Hepatocyte (in vitro differentiated cells): Measurements from ENCODE around the gene SNRNP200. TPM values are rescaled to one million over a fixed set of nuclear protein-coding genes. Genes with fewer than 3 reads are reported as not detected.
A peak's percentile ranks its signal among the peaks of the same experiment; 100 is the strongest.
"Not testable (repeated sequence)": the region's sequence is repeated elsewhere in the genome, so short reads cannot be mapped to it uniquely, and the experiment has no call there.

Experiments
- DNase-seq: peaks from one replicate; pipeline ENCODE4 v3.0.0-alpha.2; 2016; ENCODE audit warnings: low spot score
- H2AFZ ChIP-seq: fragments of 200-600 bp; sonication (generic); 2 replicates; pipeline ENCODE4 v1.6.0; 2016; ENCODE audit warnings: antibody characterized with exemption, mild to moderate bottlenecking
- H3K27ac ChIP-seq: fragments of 200-600 bp; sonication (generic); 2 replicates; pipeline ENCODE4 v1.5.1; 2016; ENCODE audit warnings: mild to moderate bottlenecking
- H3K27me3 ChIP-seq: fragments of 200-600 bp; sonication (generic); 2 replicates; pipeline ENCODE4 v1.6.1; 2016
- H3K36me3 ChIP-seq: fragments of 200-600 bp; sonication (generic); replicated peaks from 2 replicates; pipeline ENCODE4 v1.5.1; 2016; ENCODE audit warnings: low read depth; ENCODE audit not compliant: insufficient read depth
- H3K4me1 ChIP-seq: fragments of 200-600 bp; sonication (generic); 2 replicates; pipeline ENCODE4 v1.5.1; 2016; ENCODE audit warnings: mild to moderate bottlenecking, moderate library complexity; ENCODE audit not compliant: insufficient read depth
- H3K4me2 ChIP-seq: fragments of 200-600 bp; sonication (generic); 2 replicates; pipeline ENCODE4 v1.6.0; 2016
- H3K4me3 ChIP-seq: fragments of 200-600 bp; sonication (generic); 2 replicates; pipeline ENCODE4 v1.5.1; 2016; ENCODE audit warnings: mild to moderate bottlenecking
- H3K79me2 ChIP-seq: fragments of 200-600 bp; sonication (generic); 2 replicates; pipeline ENCODE4 v1.6.0; 2017; ENCODE audit warnings: mild to moderate bottlenecking
- H3K9me2 ChIP-seq: fragments of 200-600 bp; sonication (generic); replicated peaks from 2 replicates; pipeline ENCODE4 v1.6.0; 2017; ENCODE audit warnings: mild to moderate bottlenecking; ENCODE audit not compliant: insufficient read depth
- H3K9me3 ChIP-seq: fragments of 200-600 bp; sonication (generic); 2 replicates; pipeline ENCODE4 v1.5.1; 2016; ENCODE audit warnings: low read depth, mild to moderate bottlenecking
- H4K20me1 ChIP-seq: fragments of 200-600 bp; sonication (generic); 2 replicates; pipeline ENCODE4 v1.6.0; 2016; ENCODE audit warnings: mild to moderate bottlenecking; ENCODE audit not compliant: insufficient read depth, poor library complexity, severe bottlenecking
- CTCF ChIP-seq: fragments of 200-600 bp; sonication (generic); IDR thresholded peaks from 2 replicates; pipeline ENCODE4 v1.5.1; 2016; ENCODE audit warnings: antibody characterized with exemption, mild to moderate bottlenecking; ENCODE audit not compliant: poor library complexity
- EZH2 ChIP-seq: fragments of 200-600 bp; sonication (generic); IDR thresholded peaks from 2 replicates; pipeline ENCODE4 v1.6.1; 2016; ENCODE audit warnings: antibody characterized with exemption, mild to moderate bottlenecking, borderline replicate concordance
- EZH2phosphoT487 ChIP-seq: fragments of 200-600 bp; sonication (generic); IDR thresholded peaks from one replicate; pipeline ENCODE4 v1.6.1; 2018; ENCODE audit warnings: antibody characterized with exemption, mild to moderate bottlenecking, low read depth, moderate library complexity; ENCODE audit not compliant: unreplicated experiment, severe bottlenecking
- WGBS: methylation state at CpG from one replicate; pipeline ENCODE4 v1.1.6; 2016; ENCODE audit warnings: low lambda C conversion rate; ENCODE audit errors: missing lambda C conversion rate; 5-methylcytosine and 5-hydroxymethylcytosine counted together
- polyA plus RNA-seq: library from polyadenylated mRNA; unstranded; fragments of >200 nt; fragmentation: Nextera tagmentation; extraction: Ambion mirVana; gene quantifications from 2 replicates; pipeline ENCODE4 v1.2.1, GENCODE V29; 2016
- total RNA-seq: library from RNA; depleted of rRNA; stranded (reverse); fragments of >200 nt; gene quantifications from 2 replicates; pipeline ENCODE4 v1.2.3, GENCODE V29; 2014

Gene SNRNP200
- total and polyA plus RNA-seq, 2 experiments from 2014 or later: 59.8 to 60.9 TPM

- H2AFZ ChIP-seq: no peak overlapping the region
- H3K9me2 ChIP-seq: no peaks in the 10 kb centered on the region
- H4K20me1 ChIP-seq: peaks cover 7% of the 10 kb centered on the region
- no peaks in the 10 kb centered on the region for H3K27me3 ChIP-seq
- H3K4me2 ChIP-seq: no peak overlapping the region
- H3K4me3 ChIP-seq: no peak overlapping the region
- 90% methylated on average over 7 of the region's 7 CpGs for WGBS
- H3K36me3 ChIP-seq: no peaks in the 10 kb centered on the region
- H3K9me3 ChIP-seq: no peaks in the 10 kb centered on the region
- peaks cover 68% of the 10 kb centered on the region for H3K79me2 ChIP-seq
- H3K4me1 ChIP-seq: peaks cover 36% of the 10 kb centered on the region
- TF ChIP-seq EZH2phosphoT487: no peak
- no peak for TF ChIP-seq EZH2
- TF ChIP-seq CTCF: no peak
- peak overlapping the region; percentile 31 for H3K27ac ChIP-seq
- DNase-seq: no peak
Measured at GRCh38 chr2:96258166-96259022, 47.0 kb downstream of the SNRNP200 start.

- peaks cover 62% of the 10 kb centered on the region for H3K79me2 ChIP-seq
- not testable (repeated sequence) for H3K36me3 ChIP-seq, H3K4me2 ChIP-seq, H3K4me3 ChIP-seq, H3K27me3 ChIP-seq, H3K9me2 ChIP-seq, DNase-seq, H3K9me3 ChIP-seq, H4K20me1 ChIP-seq, H2AFZ ChIP-seq
- 95% methylated on average over 3 of the region's 3 CpGs for whole genome bisulfite sequencing
- H3K4me1 ChIP-seq: peaks cover 36% of the 10 kb centered on the region
- peak overlapping the region; percentile 31 for H3K27ac ChIP-seq
Measured at GRCh38 chr2:96257744-96258143, 47.6 kb downstream of the SNRNP200 start.

GRCh38 chr2:96256611-96257113, 48.7 kb downstream of the SNRNP200 start:
- WGBS: 93% methylated on average over 6 of the region's 6 CpGs
- Histone ChIP-seq H3K4me2 (no peak overlapping the region), H4K20me1 (peaks cover 7% of the 10 kb centered on the region), H3K36me3 (no peaks in the 10 kb centered on the region), H3K4me1 (peaks cover 33% of the 10 kb centered on the region), H3K9me3 (no peaks in the 10 kb centered on the region), H2AFZ (no peak overlapping the region), H3K27ac (no peak overlapping the region), H3K79me2 (peaks cover 52% of the 10 kb centered on the region), H3K27me3 (no peaks in the 10 kb centered on the region), H3K9me2 (no peaks in the 10 kb centered on the region), H3K4me3 (no peak overlapping the region)
- DNase-seq: no peak
- TF ChIP-seq EZH2 (no peak), CTCF (no peak), EZH2phosphoT487 (no peak)

GRCh38 chr2:96254571-96254970, 50.8 kb downstream of the SNRNP200 start:
- no peak overlapping the region for H2AFZ ChIP-seq
- no peaks in the 10 kb centered on the region for H3K9me2 ChIP-seq
- peaks cover 15% of the 10 kb centered on the region for H3K4me1 ChIP-seq
- no peaks in the 10 kb centered on the region for H3K27me3 ChIP-seq
- H3K27ac ChIP-seq: no peak overlapping the region
- no peak overlapping the region for H3K4me2 ChIP-seq
- peaks cover 6% of the 10 kb centered on the region for H4K20me1 ChIP-seq
- DNase-seq: no peak
- 95% methylated on average over 11 of the region's 11 CpGs for WGBS
- no peak overlapping the region for H3K4me3 ChIP-seq
- no peak for TF ChIP-seq EZH2phosphoT487
- no peak for TF ChIP-seq CTCF
- TF ChIP-seq EZH2: no peak
- H3K79me2 ChIP-seq: peaks cover 46% of the 10 kb centered on the region
- H3K36me3 ChIP-seq: no peaks in the 10 kb centered on the region
- H3K9me3 ChIP-seq: no peaks in the 10 kb centered on the region
